GM23248 (cell line): ENCODE results near the gene MRFAP1.

ENCODE experiments used
- EZH2 ChIP-seq: fragments of 200-600 bp; sonication (generic); IDR thresholded peaks from 2 replicates; pipeline ENCODE4 v1.6.1; 2018; ENCODE audit warnings: antibody characterized with exemption, mild to moderate bottlenecking; ENCODE audit not compliant: insufficient read depth, poor library complexity, severe bottlenecking
- EZH2phosphoT487 ChIP-seq: fragments of 200-600 bp; sonication (generic); IDR thresholded peaks from 2 replicates; pipeline ENCODE4 v1.6.1; 2018; ENCODE audit warnings: antibody characterized with exemption, moderate library complexity, mild to moderate bottlenecking, low read depth; ENCODE audit not compliant: insufficient read depth

DNA sequence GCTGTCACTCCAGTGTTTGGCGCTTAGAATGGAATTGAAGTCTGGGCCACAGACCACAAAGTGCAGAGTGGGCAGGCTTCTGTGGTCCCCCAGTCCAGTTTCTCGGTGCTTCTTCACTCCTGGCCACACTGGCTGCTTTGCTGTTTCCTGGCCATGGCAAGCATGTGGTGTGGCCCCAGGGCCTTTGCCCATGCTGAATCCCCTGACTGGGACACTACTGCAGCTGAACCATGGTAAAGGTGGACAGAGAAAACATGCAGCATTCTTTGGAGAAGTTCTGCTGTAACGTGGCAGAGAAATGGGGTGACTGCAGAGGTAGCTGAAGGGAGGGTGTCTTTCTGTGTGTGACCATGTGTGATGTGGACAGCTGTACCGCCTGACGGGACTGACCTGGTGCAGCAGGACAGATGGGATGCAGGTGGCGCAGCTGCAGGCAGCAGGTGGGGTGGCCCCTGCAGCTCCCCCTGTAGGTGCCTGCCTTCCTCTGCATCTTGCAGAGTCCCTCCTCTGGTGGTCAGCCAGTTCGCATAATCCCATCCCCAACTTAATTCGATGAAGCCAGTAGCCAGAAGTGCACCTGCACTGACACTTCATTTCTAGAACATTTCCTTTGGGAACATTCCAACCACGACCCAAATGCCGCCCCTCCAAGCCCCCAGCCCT is 40.0 kb downstream of the MRFAP1 start:
- no peak for TF ChIP-seq EZH2
- TF ChIP-seq EZH2phosphoT487: no peak
